ENCODE data around the gene ZNF506. TPM values are rescaled to one million over a fixed set of nuclear protein-coding genes. Genes with fewer than 3 reads are reported as not detected.

Gene ZNF506
- total and polyA plus RNA-seq, 7 donors = 2.4 to 12.5 (median 8.2) TPM

DNA sequence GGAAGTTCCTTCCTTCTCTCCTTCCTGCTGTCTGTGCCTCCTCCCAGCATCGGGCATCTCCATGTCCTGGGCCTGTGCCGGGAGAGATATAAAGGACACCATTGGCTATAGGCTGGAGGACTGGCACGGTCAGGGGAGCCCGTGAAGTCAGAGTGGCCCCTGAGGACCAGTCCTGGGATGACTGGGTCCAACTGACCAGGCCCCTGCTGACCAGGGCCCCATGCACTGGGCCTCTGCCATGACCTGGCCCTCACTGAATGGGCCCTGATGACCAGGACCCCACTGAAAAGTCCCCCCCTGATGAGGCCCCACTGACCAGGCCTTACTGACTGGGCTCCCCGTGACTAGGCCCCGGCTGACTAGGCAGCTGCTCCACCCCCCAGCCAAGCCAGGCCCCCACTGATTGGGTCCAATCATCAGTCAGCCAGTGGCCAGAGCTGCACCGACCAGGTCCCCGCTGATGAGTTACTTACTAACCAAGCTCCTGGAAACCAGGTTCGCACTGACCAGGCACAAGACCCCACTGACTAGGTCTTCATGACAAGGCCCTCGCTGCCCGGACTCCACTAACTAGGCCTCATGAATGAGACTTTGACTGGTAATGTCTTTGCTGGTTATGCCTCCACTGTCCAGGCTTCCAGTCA lies 68.7 kb downstream of the ZNF506 start:
- 89 to 90% (median 90%) methylated on average over 11 of the region's 11 CpGs for WGBS, 3 donors

GRCh38 chr19:19751846-19752245 lies 69.7 kb downstream of the ZNF506 start:
- 72 to 87% (median 80%) methylated on average over 12 of the region's 12 CpGs for WGBS, 3 donors
- Histone ChIP-seq H3K27ac (no peak overlapping the region), H3K9me3 (no peaks in the 10 kb centered on the region), H3K4me1 (no peaks in the 10 kb centered on the region), H3K4me3 (no peak overlapping the region), H3K36me3 (ENCODE audit: insufficient read depth in 1 of 2, low read depth in 1 of 2) (no peaks in the 10 kb centered on the region), H3K27me3 (ENCODE audit: insufficient read depth in 3 of 3, low read length in 2 of 3) (no peaks in the 10 kb centered on the region)
- DNase-seq = no peak
- ATAC-seq = no peak
- intact Hi-C loops (cut with DNase I) = no loop called here
- TF ChIP-seq CTCF (IDR thresholded peaks at IDR 0.05) = no peak

More for the DNA sequence above, 68.7 kb downstream of the ZNF506 start:
- intact Hi-C loops (cut with DNase I) = no loop called here
- Histone ChIP-seq H3K36me3 (ENCODE audit: insufficient read depth in 1 of 2, low read depth in 1 of 2) (no peaks in the 10 kb centered on the region), H3K9me3 (no peaks in the 10 kb centered on the region), H3K4me3 (no peak overlapping the region), H3K27me3 (ENCODE audit: insufficient read depth in 3 of 3, low read length in 2 of 3) (no peaks in the 10 kb centered on the region), H3K4me1 (no peaks in the 10 kb centered on the region), H3K27ac (no peak overlapping the region)
- DNase-seq (no peak), ATAC-seq (no peak)
- no peak for TF ChIP-seq CTCF (IDR thresholded peaks at IDR 0.05)

GRCh38 chr19:19750842-19751790 lies 70.4 kb downstream of the ZNF506 start:
- Histone ChIP-seq H3K9me3 (no peaks in the 10 kb centered on the region), H3K27me3 (ENCODE audit: insufficient read depth in 3 of 3, low read length in 2 of 3) (no peaks in the 10 kb centered on the region), H3K4me3 (no peak overlapping the region), H3K36me3 (ENCODE audit: insufficient read depth in 1 of 2, low read depth in 1 of 2) (no peaks in the 10 kb centered on the region), H3K27ac (no peak overlapping the region), H3K4me1 (no peaks in the 10 kb centered on the region)
- intact Hi-C loops (cut with DNase I) = no loop called here
- WGBS, 3 donors = 83 to 86% (median 83%) methylated on average over 40 of the region's 40 CpGs
- no peak for ATAC-seq
- no peak for TF ChIP-seq CTCF (IDR thresholded peaks at IDR 0.05)
- no peak for DNase-seq

GRCh38 chr19:19749908-19750841 lies 71.4 kb downstream of the ZNF506 start:
- 77 to 80% (median 79%) methylated on average over 15 to 17 of the region's 17 CpGs for WGBS, 3 donors
- intact Hi-C loops (cut with DNase I) = no loop called here
- no peaks in the 10 kb centered on the region for H3K36me3 ChIP-seq (ENCODE audit: insufficient read depth in 1 of 2, low read depth in 1 of 2)
- H3K4me1 ChIP-seq = no peaks in the 10 kb centered on the region
- no peak overlapping the region for H3K27ac ChIP-seq
- no peak for TF ChIP-seq CTCF (IDR thresholded peaks at IDR 0.05)
- H3K9me3 ChIP-seq = no peaks in the 10 kb centered on the region
- ATAC-seq (no peak), DNase-seq (no peak)
- H3K4me3 ChIP-seq = no peak overlapping the region
- no peaks in the 10 kb centered on the region for H3K27me3 ChIP-seq (ENCODE audit: insufficient read depth in 3 of 3, low read length in 2 of 3)
